ENCODE measurements around the gene PLEKHM3. TPM values are rescaled to one million over a fixed set of nuclear protein-coding genes. Genes with fewer than 3 reads are reported as not detected.
A peak's percentile ranks its signal among the peaks of the same experiment; 100 is the strongest.

Gene PLEKHM3
- total and polyA plus RNA-seq, 2 of the 4 experiments (the other 2 are of a cell fraction) = 2.4 to 11.3 TPM

DNA sequence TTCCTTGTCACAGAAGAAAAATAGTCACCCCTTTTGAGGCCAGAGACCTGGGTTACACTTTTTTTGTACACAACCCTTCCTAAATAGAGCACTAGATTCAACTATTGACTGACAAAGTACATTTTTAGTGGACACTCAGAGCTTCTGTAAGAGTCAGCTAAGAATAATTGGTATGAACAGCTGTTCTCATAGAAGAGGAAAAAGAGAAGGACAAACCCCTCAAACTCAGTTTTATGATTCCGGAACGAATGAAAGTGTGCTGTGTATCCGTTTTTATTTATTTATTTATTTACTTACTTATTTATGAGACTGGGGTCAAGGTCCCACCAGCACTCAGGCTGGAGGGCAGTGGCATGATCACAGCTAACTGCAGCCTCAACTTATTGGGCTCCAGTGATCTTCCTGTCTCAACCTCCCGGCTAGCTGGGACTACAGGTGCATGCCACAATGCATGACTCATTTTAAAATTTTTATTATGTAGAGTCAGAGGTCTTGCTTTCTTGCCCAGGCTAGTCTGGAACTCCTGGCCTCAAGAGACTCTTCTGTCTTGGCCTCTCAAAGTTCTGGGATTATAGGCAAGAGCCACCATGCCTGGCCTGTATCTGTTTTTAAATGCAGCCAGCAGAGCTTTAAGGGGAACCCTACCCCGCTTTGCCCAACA lies 219.6 kb downstream of the PLEKHM3 start:
- 0 out of 2 replicates have a peak overlapping the region, but pooled peaks have one; percentile 30 for H3K56ac ChIP-seq (ENCODE audit: extremely low read depth, insufficient read depth, low read length)
- POLR2A ChIA-PET (ENCODE audit: unreplicated experiment) = no interaction called here
- no peaks in the 10 kb centered on the region for H3K79me1 ChIP-seq (ENCODE audit: low read depth in 1 of 2, low read length in 2 of 2)
- no peak overlapping the region for H2AK5ac ChIP-seq (ENCODE audit: low read depth, low read length)
- peak overlapping the region; percentile 59; the same call in 1 of the 2 replicates for H3K14ac ChIP-seq (replicated peaks; ENCODE audit: low read depth, low read length)
- no peaks in the 10 kb centered on the region for H3K9me3 ChIP-seq (ENCODE audit: control insufficient read depth, insufficient read depth, low read length)
- no TSS peak for BruUV-seq (replicated peaks)
- peak overlapping the region; percentile 37 for H2AK9ac ChIP-seq (replicated peaks; ENCODE audit: low read depth, low read length, poor library complexity)
- 0 out of 2 replicates have a peak, but pooled peaks cover 2% of the 10 kb centered on the region for H3K27me3 ChIP-seq (ENCODE audit: control insufficient read depth, insufficient read depth, low read length)
- no peaks in the 10 kb centered on the region for H4K20me1 ChIP-seq (ENCODE audit: insufficient read depth, low read length)
- WGBS, 2 experiments (ENCODE audit: extremely low coverage in 2 of 2, insufficient read length in 1 of 2) = no CpG with 5 or more reads among the region's 5 CpGs
- no peak overlapping the region for H3K27ac ChIP-seq (ENCODE audit: insufficient read depth, low read length)
- no peak overlapping the region for H2BK5ac ChIP-seq (ENCODE audit: low read depth, low read length, poor library complexity, severe bottlenecking)
- H3K4ac ChIP-seq (ENCODE audit: low read depth, low read length) = 0 out of 2 replicates have a peak overlapping the region, but pooled peaks have one; percentile 69
- H2BK15ac ChIP-seq (ENCODE audit: low read depth, low read length) = no peak overlapping the region
- H2BK120ac ChIP-seq (ENCODE audit: low read depth, low read length) = peak overlapping the region; percentile 79
- no peak overlapping the region for H4K5ac ChIP-seq (ENCODE audit: low read depth, low read length)
- 0 out of 2 replicates have a peak, but pooled peaks cover 3% of the 10 kb centered on the region for H3K9me1 ChIP-seq (ENCODE audit: insufficient read depth, low read length)
- ATAC-seq (ENCODE audit: low read depth) (peak; percentile 24; the same call in 1 of the 2 replicates), DNase-seq (no peak)
- dilution Hi-C loops (cut with HindIII; ENCODE audit: low sequenced_read_pairs, unreplicated experiment) (no loop called here), intact Hi-C loops (cut with micrococcal nuclease) (no loop called here), in situ Hi-C loops (cut with MboI; ENCODE audit: low sequenced_read_pairs) (no loop called here)
- H3K4me2 ChIP-seq (ENCODE audit: low read depth, low read length) = no peak overlapping the region
- TF ChIP-seq CEBPB (IDR thresholded peaks at IDR 0.05; ENCODE audit: low read depth, low read length) (no peak), RCOR1 (IDR thresholded peaks at IDR 0.05; ENCODE audit: insufficient replicate concordance, low read length) (no peak), NFE2L2 (IDR thresholded peaks at IDR 0.05; ENCODE audit: low read depth, low read length) (no peak), MXI1 (IDR thresholded peaks at IDR 0.05; ENCODE audit: borderline replicate concordance, low read depth, low read length) (no peak), BHLHE40 (IDR thresholded peaks at IDR 0.05; ENCODE audit: low read depth, low read length) (no peak), SMC3 (IDR thresholded peaks at IDR 0.05; ENCODE audit: low read depth, low read length) (no peak), MAZ (IDR thresholded peaks at IDR 0.05; ENCODE audit: borderline replicate concordance, low read depth, low read length) (no peak), RFX5 (IDR thresholded peaks at IDR 0.05; ENCODE audit: low read depth, low read length) (no peak), FOS (IDR thresholded peaks at IDR 0.05; ENCODE audit: low read depth, low read length) (no peak), CHD1 (IDR thresholded peaks at IDR 0.05; ENCODE audit: low read depth, low read length) (no peak), USF2 (IDR thresholded peaks at IDR 0.05; ENCODE audit: low read depth, low read length) (no peak), MAFK (IDR thresholded peaks at IDR 0.05; ENCODE audit: low read depth, low read length) (no peak), RAD21 (IDR thresholded peaks at IDR 0.05; ENCODE audit: low read length) (no peak), POLR2A (IDR thresholded peaks at IDR 0.05; ENCODE audit: low read depth, low read length) (no peak)
- TF ChIP-seq, protein P1, sequence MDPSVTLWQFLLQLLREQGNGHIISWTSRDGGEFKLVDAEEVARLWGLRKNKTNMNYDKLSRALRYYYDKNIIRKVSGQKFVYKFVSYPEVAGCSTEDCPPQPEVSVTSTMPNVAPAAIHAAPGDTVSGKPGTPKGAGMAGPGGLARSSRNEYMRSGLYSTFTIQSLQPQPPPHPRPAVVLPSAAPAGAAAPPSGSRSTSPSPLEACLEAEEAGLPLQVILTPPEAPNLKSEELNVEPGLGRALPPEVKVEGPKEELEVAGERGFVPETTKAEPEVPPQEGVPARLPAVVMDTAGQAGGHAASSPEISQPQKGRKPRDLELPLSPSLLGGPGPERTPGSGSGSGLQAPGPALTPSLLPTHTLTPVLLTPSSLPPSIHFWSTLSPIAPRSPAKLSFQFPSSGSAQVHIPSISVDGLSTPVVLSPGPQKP (IDR thresholded peaks at IDR 0.05; ENCODE audit: borderline replicate concordance, low read depth, low read length) = no peak
- TF ChIP-seq, protein P2, sequence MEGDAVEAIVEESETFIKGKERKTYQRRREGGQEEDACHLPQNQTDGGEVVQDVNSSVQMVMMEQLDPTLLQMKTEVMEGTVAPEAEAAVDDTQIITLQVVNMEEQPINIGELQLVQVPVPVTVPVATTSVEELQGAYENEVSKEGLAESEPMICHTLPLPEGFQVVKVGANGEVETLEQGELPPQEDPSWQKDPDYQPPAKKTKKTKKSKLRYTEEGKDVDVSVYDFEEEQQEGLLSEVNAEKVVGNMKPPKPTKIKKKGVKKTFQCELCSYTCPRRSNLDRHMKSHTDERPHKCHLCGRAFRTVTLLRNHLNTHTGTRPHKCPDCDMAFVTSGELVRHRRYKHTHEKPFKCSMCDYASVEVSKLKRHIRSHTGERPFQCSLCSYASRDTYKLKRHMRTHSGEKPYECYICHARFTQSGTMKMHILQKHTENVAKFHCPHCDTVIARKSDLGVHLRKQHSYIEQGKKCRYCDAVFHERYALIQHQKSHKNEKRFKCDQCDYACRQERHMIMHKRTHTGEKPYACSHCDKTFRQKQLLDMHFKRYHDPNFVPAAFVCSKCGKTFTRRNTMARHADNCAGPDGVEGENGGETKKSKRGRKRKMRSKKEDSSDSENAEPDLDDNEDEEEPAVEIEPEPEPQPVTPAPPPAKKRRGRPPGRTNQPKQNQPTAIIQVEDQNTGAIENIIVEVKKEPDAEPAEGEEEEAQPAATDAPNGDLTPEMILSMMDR (conservative IDR thresholded peaks at IDR 0.05; ENCODE audit: low read depth, low read length) = no peak
- CTCF ChIA-PET = no interaction called here
- no peak overlapping the region for H3K9ac ChIP-seq (ENCODE audit: low read depth, low read length)
- no peak overlapping the region for H3K18ac ChIP-seq (ENCODE audit: low read depth, low read length)
- no peak overlapping the region for H3K23ac ChIP-seq (ENCODE audit: low read depth, low read length)
- H3K4me1 ChIP-seq (ENCODE audit: control insufficient read depth, insufficient read depth, low read length) = no peaks in the 10 kb centered on the region
- peak overlapping the region; percentile 8 for H2AFZ ChIP-seq (replicated peaks; ENCODE audit: low read length, poor library complexity)
- H2BK20ac ChIP-seq (ENCODE audit: low read depth, low read length) = peak overlapping the region; percentile 80
- no peak overlapping the region for H4K8ac ChIP-seq (ENCODE audit: low read depth in 2 of 2, low read length in 2 of 2)
- peak overlapping the region; percentile 26; the same call in 1 of the 2 replicates for H4K91ac ChIP-seq (ENCODE audit: insufficient read depth, low read depth, low read length)
- no peaks in the 10 kb centered on the region for H3K36me3 ChIP-seq (ENCODE audit: control insufficient read depth, insufficient read depth, low read length)
- H3K4me3 ChIP-seq (ENCODE audit: insufficient read depth, low read depth, low read length) = no peak overlapping the region

All from IMR-90 (cell line).